Neural cell (in vitro differentiated cells): Measurements from ENCODE around the gene ATP6V1B1.

Experiments used
- EP300 ChIP-seq: fragments of 450-650 bp; conservative IDR thresholded peaks from 2 replicates; pipeline ENCODE4 v1.6.1; 2014; ENCODE audit warnings: antibody characterized with exemption, mild to moderate bottlenecking, moderate library complexity; ENCODE audit not compliant: poor library complexity, severe bottlenecking
- EZH2 ChIP-seq: fragments of 200-600, 300-800 bp; shearing (Covaris generic), sonication (generic); IDR thresholded peaks from 2 replicates; pipeline ENCODE4 v1.6.1; 2014; ENCODE audit warnings: antibody characterized with exemption, low read length, borderline replicate concordance, mild to moderate bottlenecking; ENCODE audit not compliant: insufficient read depth, poor library complexity, severe bottlenecking
- MXI1 ChIP-seq: fragments of 450-650 bp; conservative IDR thresholded peaks from 2 replicates; pipeline ENCODE4 v1.6.1; 2014; ENCODE audit warnings: antibody characterized with exemption, mild to moderate bottlenecking; ENCODE audit not compliant: poor library complexity, severe bottlenecking
- POLR2AphosphoS5 ChIP-seq: IDR thresholded peaks from 2 replicates; pipeline ENCODE4 v1.6.1; 2012
- RAD21 ChIP-seq: fragments of 450-650 bp; conservative IDR thresholded peaks from 2 replicates; pipeline ENCODE4 v1.6.1; 2014; ENCODE audit warnings: antibody characterized with exemption, mild to moderate bottlenecking, moderate library complexity
- TF ChIP-seq, protein P1 (sequence below): fragments of 450-650 bp; IDR thresholded peaks from 2 replicates; pipeline ENCODE4 v1.5.1; 2014; ENCODE audit warnings: antibody characterized with exemption, mild to moderate bottlenecking, moderate library complexity; ENCODE audit not compliant: poor library complexity, severe bottlenecking
- TF ChIP-seq, protein P2 (sequence below): IDR thresholded peaks from 2 replicates; pipeline ENCODE4 v1.6.1; 2012; ENCODE audit warnings: borderline replicate concordance

DNA sequence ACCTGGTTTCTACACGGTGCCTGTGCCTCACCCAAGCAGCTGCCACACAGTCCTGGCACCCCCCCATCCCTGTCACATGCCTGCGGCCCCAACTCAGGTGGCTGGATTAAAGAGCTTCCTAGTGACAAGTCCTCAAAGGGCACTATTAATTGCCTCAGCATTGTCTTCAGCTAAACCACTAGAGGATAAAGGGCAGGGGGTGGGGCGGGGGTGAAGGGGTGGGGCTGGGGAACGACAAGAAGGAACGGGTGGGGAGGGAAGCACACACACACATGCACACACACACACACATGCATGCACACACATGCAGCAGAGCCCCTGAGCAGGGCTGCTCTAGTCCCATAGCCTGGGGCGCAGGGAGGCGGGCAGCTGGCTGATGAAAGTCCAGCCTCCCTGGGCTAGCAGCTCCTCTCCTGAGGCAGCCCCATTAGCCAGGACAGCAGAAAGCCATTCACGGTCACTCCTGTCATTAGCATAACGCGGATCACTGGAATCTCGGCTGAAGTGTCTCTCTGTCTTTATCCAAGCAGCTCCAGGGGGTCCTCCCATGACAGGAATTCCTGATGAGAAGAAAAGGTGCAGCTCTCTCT, 66.4 kb downstream of the ATP6V1B1 start:
- TF ChIP-seq, protein P1, sequence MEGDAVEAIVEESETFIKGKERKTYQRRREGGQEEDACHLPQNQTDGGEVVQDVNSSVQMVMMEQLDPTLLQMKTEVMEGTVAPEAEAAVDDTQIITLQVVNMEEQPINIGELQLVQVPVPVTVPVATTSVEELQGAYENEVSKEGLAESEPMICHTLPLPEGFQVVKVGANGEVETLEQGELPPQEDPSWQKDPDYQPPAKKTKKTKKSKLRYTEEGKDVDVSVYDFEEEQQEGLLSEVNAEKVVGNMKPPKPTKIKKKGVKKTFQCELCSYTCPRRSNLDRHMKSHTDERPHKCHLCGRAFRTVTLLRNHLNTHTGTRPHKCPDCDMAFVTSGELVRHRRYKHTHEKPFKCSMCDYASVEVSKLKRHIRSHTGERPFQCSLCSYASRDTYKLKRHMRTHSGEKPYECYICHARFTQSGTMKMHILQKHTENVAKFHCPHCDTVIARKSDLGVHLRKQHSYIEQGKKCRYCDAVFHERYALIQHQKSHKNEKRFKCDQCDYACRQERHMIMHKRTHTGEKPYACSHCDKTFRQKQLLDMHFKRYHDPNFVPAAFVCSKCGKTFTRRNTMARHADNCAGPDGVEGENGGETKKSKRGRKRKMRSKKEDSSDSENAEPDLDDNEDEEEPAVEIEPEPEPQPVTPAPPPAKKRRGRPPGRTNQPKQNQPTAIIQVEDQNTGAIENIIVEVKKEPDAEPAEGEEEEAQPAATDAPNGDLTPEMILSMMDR = no peak
- TF ChIP-seq EP300 (peak; percentile 39), EZH2 (no peak), POLR2AphosphoS5 (no peak), RAD21 (no peak), MXI1 (no peak)
- TF ChIP-seq, protein P2, sequence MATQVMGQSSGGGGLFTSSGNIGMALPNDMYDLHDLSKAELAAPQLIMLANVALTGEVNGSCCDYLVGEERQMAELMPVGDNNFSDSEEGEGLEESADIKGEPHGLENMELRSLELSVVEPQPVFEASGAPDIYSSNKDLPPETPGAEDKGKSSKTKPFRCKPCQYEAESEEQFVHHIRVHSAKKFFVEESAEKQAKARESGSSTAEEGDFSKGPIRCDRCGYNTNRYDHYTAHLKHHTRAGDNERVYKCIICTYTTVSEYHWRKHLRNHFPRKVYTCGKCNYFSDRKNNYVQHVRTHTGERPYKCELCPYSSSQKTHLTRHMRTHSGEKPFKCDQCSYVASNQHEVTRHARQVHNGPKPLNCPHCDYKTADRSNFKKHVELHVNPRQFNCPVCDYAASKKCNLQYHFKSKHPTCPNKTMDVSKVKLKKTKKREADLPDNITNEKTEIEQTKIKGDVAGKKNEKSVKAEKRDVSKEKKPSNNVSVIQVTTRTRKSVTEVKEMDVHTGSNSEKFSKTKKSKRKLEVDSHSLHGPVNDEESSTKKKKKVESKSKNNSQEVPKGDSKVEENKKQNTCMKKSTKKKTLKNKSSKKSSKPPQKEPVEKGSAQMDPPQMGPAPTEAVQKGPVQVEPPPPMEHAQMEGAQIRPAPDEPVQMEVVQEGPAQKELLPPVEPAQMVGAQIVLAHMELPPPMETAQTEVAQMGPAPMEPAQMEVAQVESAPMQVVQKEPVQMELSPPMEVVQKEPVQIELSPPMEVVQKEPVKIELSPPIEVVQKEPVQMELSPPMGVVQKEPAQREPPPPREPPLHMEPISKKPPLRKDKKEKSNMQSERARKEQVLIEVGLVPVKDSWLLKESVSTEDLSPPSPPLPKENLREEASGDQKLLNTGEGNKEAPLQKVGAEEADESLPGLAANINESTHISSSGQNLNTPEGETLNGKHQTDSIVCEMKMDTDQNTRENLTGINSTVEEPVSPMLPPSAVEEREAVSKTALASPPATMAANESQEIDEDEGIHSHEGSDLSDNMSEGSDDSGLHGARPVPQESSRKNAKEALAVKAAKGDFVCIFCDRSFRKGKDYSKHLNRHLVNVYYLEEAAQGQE = peak; percentile 55
